ENCODE measurements around the gene ZNF816. TPM values are rescaled to one million over a fixed set of nuclear protein-coding genes. Genes with fewer than 3 reads are reported as not detected.
"Not testable (repeated sequence)": the region's sequence is repeated elsewhere in the genome, so short reads cannot be mapped to it uniquely, and the experiment has no call there.

Gene ZNF816
- total RNA-seq, 2 donors from 2014 or later: 6.5 to 13.7 TPM

DNA sequence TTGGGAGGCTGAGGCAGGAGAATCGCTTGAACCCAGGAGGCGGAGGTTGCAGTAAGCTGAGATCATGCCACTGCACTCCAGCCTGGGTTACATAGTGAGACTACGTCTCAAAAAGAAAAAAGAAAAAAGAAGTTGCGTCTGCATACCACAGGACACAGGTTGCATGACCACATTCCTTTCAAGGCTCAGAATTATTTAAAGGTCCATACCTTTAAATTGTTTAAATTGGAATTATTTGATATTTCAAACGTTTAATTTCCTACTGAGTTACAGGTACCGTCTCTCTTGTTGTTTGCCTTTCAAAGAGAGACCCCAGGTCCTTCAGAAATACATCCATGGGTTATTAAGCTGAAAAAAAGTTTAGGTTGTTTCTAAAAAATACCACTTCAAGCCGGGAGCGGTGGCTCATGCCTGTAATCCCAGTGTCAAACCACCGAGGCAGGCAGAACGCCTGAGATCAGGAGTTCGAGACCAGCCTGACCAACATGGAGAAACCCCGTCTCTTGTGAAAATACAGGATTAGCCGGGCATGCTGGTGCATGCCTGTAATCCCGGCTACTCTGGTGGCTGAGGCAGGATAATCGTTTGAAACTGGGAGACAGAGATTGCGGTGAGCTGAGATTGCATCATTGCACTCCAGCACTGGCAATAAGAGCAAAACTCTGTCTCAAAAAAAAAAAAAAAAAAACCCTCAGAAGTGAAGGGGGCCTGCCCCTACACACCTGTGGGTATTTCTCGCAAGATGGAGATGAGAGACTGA lies 18.6 kb downstream of the ZNF816 start:
- TF ChIP-seq, protein P1, sequence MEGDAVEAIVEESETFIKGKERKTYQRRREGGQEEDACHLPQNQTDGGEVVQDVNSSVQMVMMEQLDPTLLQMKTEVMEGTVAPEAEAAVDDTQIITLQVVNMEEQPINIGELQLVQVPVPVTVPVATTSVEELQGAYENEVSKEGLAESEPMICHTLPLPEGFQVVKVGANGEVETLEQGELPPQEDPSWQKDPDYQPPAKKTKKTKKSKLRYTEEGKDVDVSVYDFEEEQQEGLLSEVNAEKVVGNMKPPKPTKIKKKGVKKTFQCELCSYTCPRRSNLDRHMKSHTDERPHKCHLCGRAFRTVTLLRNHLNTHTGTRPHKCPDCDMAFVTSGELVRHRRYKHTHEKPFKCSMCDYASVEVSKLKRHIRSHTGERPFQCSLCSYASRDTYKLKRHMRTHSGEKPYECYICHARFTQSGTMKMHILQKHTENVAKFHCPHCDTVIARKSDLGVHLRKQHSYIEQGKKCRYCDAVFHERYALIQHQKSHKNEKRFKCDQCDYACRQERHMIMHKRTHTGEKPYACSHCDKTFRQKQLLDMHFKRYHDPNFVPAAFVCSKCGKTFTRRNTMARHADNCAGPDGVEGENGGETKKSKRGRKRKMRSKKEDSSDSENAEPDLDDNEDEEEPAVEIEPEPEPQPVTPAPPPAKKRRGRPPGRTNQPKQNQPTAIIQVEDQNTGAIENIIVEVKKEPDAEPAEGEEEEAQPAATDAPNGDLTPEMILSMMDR (IDR thresholded peaks at IDR 0.05): no peak
- H3K27ac ChIP-seq: no peak overlapping the region
- peaks cover 32% of the 10 kb centered on the region for H3K9me3 ChIP-seq
- DNase-seq (ENCODE audit: low spot score): no peak
- H3K4me3 ChIP-seq: no peak overlapping the region
- no peaks in the 10 kb centered on the region for H3K36me3 ChIP-seq
- H3K27me3 ChIP-seq (replicated peaks; ENCODE audit: insufficient read depth): no peaks in the 10 kb centered on the region
- no peak for ATAC-seq (ENCODE audit: insufficient number of reproducible peaks, low FRiP score, low read depth)
- H3K4me1 ChIP-seq (ENCODE audit: control insufficient read depth in 1 of 2, low read depth in 2 of 2): peaks cover 3 to 11% of the 10 kb centered on the region in 2 donors

DNA sequence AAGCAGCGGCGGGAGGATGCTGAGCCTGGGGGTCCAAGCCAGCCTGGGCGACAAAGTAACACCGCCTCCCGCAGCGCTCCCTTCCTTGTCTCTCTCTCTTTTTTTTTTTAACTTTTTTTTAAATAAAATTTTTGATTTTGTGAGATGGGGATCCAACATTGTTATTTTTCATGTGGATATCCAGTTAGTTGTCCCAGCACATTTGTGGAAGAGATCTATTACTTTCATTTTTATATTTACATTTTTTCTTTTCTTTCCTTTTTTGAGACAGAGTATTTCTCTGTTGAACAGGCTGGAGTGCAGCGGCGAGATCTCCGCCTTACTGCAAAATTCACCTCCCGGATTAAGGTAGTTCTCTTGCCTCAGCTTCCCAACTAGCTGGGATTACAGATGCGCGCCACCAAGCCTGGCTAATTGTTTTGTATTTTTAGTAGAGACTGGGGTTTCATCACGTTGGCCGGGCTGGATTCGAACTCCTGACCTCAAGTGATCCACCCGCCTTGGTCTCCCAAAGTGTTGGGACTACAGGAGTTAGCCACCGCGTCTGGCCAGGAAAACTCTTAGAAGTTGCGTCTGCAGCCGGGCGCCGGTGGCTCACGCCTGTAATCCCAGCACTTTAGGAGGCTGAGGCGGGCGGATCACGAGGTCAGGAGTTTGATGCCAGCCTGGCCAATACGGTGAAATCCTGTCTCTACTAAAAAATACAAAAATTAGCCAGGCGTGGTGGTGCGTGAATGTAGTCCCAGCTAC lies 19.4 kb downstream of the ZNF816 start:
- Histone ChIP-seq H3K4me3 (peak overlapping the region; percentile 97), H3K9me3 (peaks cover 24% of the 10 kb centered on the region), H3K27ac (peak overlapping the region; percentile 70 to 92), H3K4me1 (ENCODE audit: control insufficient read depth in 1 of 2, low read depth in 2 of 2) (peaks cover 3 to 11% of the 10 kb centered on the region in 2 donors), H3K27me3 (replicated peaks; ENCODE audit: insufficient read depth) (no peaks in the 10 kb centered on the region), H3K36me3 (no peaks in the 10 kb centered on the region)
- ATAC-seq (ENCODE audit: insufficient number of reproducible peaks, low FRiP score, low read depth) (no peak), DNase-seq (ENCODE audit: low spot score) (no peak)
- TF ChIP-seq, protein P1 (IDR thresholded peaks at IDR 0.05): no peak

DNA sequence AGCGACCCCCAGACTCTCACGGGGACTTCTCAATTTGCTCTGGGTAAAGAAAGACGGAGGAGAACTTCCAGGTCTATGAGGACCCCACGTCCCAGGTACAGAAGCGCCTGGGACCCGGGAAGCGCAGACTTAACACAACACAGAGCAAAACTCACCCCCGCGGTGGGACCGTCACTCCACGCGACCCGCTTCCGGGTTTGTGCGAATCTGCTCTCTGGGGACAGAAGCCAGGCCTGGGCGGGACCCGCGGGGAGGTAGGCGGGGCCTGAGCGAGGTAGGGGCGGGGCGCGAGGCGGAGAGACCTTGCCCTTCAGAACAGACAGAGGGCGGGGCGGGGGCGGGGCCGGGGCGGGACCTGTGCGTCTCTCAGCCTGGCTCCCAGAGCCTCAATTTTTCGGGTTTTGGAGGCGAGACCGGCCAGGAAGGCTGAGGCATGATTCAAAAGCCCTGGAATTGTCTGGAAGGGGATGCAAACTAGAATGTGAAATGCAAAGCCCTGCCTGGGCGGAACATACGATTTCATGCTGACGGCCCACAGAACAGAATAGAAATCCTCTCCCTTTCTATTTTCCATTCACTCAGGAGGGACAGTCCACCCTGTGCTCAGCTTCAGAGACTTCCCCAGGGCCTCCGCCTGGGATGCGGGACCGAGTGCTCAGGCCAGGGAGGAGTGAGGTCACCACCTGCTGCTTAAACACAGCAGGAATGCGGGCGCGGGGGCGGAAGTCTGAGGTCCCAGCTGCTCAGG lies 20.1 kb downstream of the ZNF816 start:
- ATAC-seq (ENCODE audit: insufficient number of reproducible peaks, low FRiP score, low read depth): peak; percentile 96
- DNase-seq (ENCODE audit: low spot score): peak; percentile 62
- peaks cover 17% of the 10 kb centered on the region for H3K9me3 ChIP-seq
- TF ChIP-seq, protein P1 (IDR thresholded peaks at IDR 0.05): no peak
- H3K27me3 ChIP-seq (replicated peaks; ENCODE audit: insufficient read depth): no peaks in the 10 kb centered on the region
- H3K27ac ChIP-seq: peak overlapping the region; percentile 83 to 92
- peak overlapping the region; percentile 97 for H3K4me3 ChIP-seq
- H3K36me3 ChIP-seq: no peaks in the 10 kb centered on the region
- peaks cover 3 to 11% of the 10 kb centered on the region in 2 donors for H3K4me1 ChIP-seq (ENCODE audit: control insufficient read depth in 1 of 2, low read depth in 2 of 2)

DNA sequence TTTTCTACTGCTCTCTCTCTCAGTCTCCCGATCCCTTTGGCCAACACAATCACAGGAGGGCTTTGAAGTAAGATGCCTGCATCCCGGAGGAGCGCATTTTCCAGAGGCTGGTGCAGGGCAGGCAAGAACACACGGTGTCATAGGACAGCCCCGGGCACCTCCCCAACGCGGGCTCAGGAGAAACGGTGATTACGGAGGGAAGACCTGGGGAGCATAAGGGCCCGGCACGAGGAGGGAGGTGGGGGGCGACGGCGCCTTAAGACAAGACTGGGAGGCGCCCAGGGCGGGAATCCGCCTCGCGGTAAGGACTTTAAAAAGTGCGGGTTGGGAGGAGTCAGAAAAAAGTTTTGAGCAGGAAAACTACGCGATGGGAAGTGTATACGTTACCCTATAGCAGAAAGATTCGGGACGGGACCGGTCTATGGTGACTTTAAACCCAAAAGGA lies 20.7 kb downstream of the ZNF816 start:
- TF ChIP-seq, protein P1 (IDR thresholded peaks at IDR 0.05): no peak
- H3K9me3 ChIP-seq: peaks cover 11% of the 10 kb centered on the region
- peak; percentile 30 for ATAC-seq (ENCODE audit: insufficient number of reproducible peaks, low FRiP score, low read depth)
- no peaks in the 10 kb centered on the region for H3K27me3 ChIP-seq (replicated peaks; ENCODE audit: insufficient read depth)
- no peaks in the 10 kb centered on the region for H3K36me3 ChIP-seq
- peaks cover 3 to 11% of the 10 kb centered on the region in 2 donors for H3K4me1 ChIP-seq (ENCODE audit: control insufficient read depth in 1 of 2, low read depth in 2 of 2)
- H3K27ac ChIP-seq: peak overlapping the region; percentile 83 to 92
- DNase-seq (ENCODE audit: low spot score): no peak
- H3K4me3 ChIP-seq: peak overlapping the region; percentile 97

DNA sequence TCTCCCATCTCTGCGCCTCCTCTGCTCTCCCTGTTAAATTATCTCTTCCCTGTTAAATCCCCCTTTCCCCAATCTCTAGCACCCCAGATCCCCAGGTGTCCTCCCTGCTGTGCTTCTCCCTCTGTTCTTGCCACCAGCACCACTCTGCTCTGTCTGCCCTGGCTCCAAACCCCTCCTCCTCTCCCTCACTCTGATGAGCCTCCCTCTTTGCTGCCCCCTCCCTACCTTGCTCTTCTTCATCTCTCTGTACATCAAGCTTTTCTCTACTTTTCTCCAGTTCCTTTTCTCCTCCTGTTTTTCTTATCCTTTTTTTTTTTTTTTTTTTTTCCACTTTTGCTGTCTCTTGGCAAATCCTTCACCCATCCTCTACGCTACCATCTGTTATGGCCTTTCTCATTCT lies 21.2 kb downstream of the ZNF816 start:
- DNase-seq (ENCODE audit: low spot score); H3K36me3 ChIP-seq; ATAC-seq (ENCODE audit: insufficient number of reproducible peaks, low FRiP score, low read depth); H3K27me3 ChIP-seq (replicated peaks; ENCODE audit: insufficient read depth); H3K9me3 ChIP-seq: not testable (repeated sequence)
- peak overlapping the region; percentile 83 to 92 for H3K27ac ChIP-seq
- peaks cover 3 to 11% of the 10 kb centered on the region in 2 donors for H3K4me1 ChIP-seq (ENCODE audit: control insufficient read depth in 1 of 2, low read depth in 2 of 2)
- H3K4me3 ChIP-seq: peak overlapping the region; percentile 97

DNA sequence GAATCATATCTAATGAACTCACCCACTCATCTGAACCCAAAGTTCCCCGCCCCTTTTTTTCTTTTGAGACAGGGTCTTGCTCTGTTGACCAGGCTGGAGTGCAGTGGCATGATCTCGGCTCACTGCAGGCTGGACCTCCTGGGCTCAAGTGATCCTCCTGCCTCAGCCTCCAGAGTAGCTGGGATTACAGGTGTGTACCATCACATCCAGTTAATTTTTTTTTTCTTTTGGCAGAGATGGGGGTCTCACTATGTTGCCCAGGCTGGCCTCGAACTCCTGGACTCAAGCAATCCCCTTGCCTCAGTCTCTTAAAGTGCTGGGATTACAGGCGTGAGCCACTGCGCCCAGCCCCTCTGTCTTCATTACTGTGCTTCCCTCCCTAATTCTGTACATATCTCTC lies 21.8 kb downstream of the ZNF816 start:
- not testable (repeated sequence) for DNase-seq (ENCODE audit: low spot score); H3K27me3 ChIP-seq (replicated peaks; ENCODE audit: insufficient read depth); ATAC-seq (ENCODE audit: insufficient number of reproducible peaks, low FRiP score, low read depth); H3K9me3 ChIP-seq; H3K36me3 ChIP-seq; H3K4me3 ChIP-seq
- Histone ChIP-seq H3K4me1 (ENCODE audit: control insufficient read depth in 1 of 2, low read depth in 2 of 2) (peaks cover 3 to 11% of the 10 kb centered on the region in 2 donors), H3K27ac (peak overlapping the region in 1 of 2 donors; percentile 92)

Data from thoracic aorta (tissue), 2 donors.